Pancreas (tissue), 10 donors: ENCODE measurements around the gene LSR. TPM values are rescaled to one million over a fixed set of nuclear protein-coding genes. Genes with fewer than 3 reads are reported as not detected.
A peak's percentile ranks its signal among the peaks of the same experiment; 100 is the strongest.
"Not testable (repeated sequence)": the region's sequence is repeated elsewhere in the genome, so short reads cannot be mapped to it uniquely, and the experiment has no call there.

Experiments used
- ATAC-seq, 4 donors: fragments of 200-7000 bp; cut with Tn5 transposase; one replicate each; pipeline versions ENCODE4 v1.8.0 to v1.9.1; 2020; ENCODE audit warnings: mild to moderate bottlenecking in 4 of 4, moderate library complexity in 4 of 4
- DNase-seq, 6 donors: peaks; one replicate each; pipeline ENCODE4 v3.0.0-alpha.2; 2020
- FAIRE-seq: peaks from 2 replicates; lab custom pipeline; 2012; peaks lifted over from hg19 to GRCh38; lab: Jason Lieb, UNC
- H3K27ac ChIP-seq, 4 donors: fragments of 200-600 bp; sonication (generic); 1 replicate in 3 of 4; 2 replicates in 1 of 4; pipeline versions ENCODE4 v1.5.0 to v1.8.0; 2020
- H3K27me3 ChIP-seq, 4 donors: fragments of 200-600 bp; one replicate each; pipeline ENCODE4 v1.8.0; 2021
- H3K36me3 ChIP-seq, 3 donors: fragments of 200-600 bp; sonication (generic) in 1 of 3; one replicate each; pipeline versions ENCODE4 v1.5.0 to v1.8.0; 2020 to 2021
- H3K4me1 ChIP-seq, 3 donors: fragments of 200-600 bp; one replicate each; pipeline ENCODE4 v1.8.0; 2021
- H3K4me3 ChIP-seq, 4 donors: fragments of 200-600 bp; sonication (generic) in 2 of 4; one replicate each; pipeline versions ENCODE4 v1.5.0 to v1.8.0; 2020 to 2021
- H3K9me3 ChIP-seq, 4 donors: fragments of 200-600 bp; one replicate each; pipeline ENCODE4 v1.8.0; 2021
- WGBS, 2 donors: extraction: QIAGEN DNeasy Blood & Tissue Kit; methylation state at CpG; one replicate each; pipeline ENCODE4 v1.1.7; 2013; 5-methylcytosine and 5-hydroxymethylcytosine counted together
- intact Hi-C, 3 donors: fragments of 100-400 bp; cut with DNase I; formaldehyde crosslinking; loops; one replicate each; pipeline versions ENCODE4 v1.11.1 to v1.14.2; 2022
- polyA plus RNA-seq, 2 donors: library from polyadenylated mRNA; stranded (reverse); fragments of 200-250 nt; gene quantifications; one replicate each; pipeline ENCODE4 v1.2.3, GENCODE V29; 2013
- total RNA-seq, 6 donors: library from RNA; stranded (reverse); fragmentation: NEBNext Ultra II Directional in 4 of 6; extraction: Animal tissue kit (Norgen Biotek cat#: 25700) in 4 of 6; gene quantifications; one replicate each; pipeline versions ENCODE4 v1.2.1 to v1.2.4, GENCODE V29; 2021 to 2023
- TF ChIP-seq, protein P1 (sequence below), 4 donors: fragments of 200-600 bp; sonication (generic) in 3 of 4; IDR thresholded peaks; one replicate each; pipeline versions ENCODE4 v1.5.0 to v1.8.0; 2021; ENCODE audit warnings: antibody characterized with exemption in 4 of 4
- donor health status: healthy with polysubstance abuse.
- donor health status: DM: no; HTN: no; CAD: no; lungs with moderate emphysema.
- donor health status: DM: no; HTN: no; CAD: no.
- donor health status: control.
- donor health status: control.
- donor health status: Bipolar disorder and iron deficiency.
- donor health status: DM: yes; HTN: yes; CAD: no.
- donor health status: DM: no; HTN: no; CAD: no.
- donor health status: DM: no; HTN: no; CAD: no.
- donor health status: DM: yes; HTN: yes; CAD: no.

The LSR gene
- total and polyA plus RNA-seq, 8 donors: 46.1 to 103 (median 66.9) TPM

DNA sequence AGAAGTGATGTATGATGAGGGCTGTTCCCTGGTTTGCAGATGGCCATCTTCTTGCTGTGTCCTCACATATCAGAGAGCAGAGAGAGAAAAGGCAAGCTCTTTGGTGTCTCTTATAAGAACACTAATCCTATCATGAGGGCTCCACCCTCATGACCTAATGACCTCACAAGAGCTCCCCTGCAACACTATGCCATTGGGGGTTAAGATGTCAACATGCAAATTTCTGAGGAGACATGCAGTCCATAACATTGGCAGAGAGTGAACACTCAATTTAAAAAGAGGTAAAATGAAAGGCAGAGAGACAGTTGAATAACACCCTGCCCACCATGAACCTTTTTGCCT lies 31.2 kb upstream of the LSR start:
- no peak for DNase-seq
- H3K4me1 ChIP-seq: peaks cover 0 to 13% (median 0%) of the 10 kb centered on the region in 3 donors
- no peak for FAIRE-seq
- peak overlapping the region in 1 of 4 donors; percentile 1 for H3K27ac ChIP-seq
- H3K36me3 ChIP-seq: no peaks in the 10 kb centered on the region
- no peak overlapping the region for H3K4me3 ChIP-seq
- no peak for ATAC-seq
- intact Hi-C loops: no loop called here
- no peaks in the 10 kb centered on the region for H3K9me3 ChIP-seq
- TF ChIP-seq, protein P1, sequence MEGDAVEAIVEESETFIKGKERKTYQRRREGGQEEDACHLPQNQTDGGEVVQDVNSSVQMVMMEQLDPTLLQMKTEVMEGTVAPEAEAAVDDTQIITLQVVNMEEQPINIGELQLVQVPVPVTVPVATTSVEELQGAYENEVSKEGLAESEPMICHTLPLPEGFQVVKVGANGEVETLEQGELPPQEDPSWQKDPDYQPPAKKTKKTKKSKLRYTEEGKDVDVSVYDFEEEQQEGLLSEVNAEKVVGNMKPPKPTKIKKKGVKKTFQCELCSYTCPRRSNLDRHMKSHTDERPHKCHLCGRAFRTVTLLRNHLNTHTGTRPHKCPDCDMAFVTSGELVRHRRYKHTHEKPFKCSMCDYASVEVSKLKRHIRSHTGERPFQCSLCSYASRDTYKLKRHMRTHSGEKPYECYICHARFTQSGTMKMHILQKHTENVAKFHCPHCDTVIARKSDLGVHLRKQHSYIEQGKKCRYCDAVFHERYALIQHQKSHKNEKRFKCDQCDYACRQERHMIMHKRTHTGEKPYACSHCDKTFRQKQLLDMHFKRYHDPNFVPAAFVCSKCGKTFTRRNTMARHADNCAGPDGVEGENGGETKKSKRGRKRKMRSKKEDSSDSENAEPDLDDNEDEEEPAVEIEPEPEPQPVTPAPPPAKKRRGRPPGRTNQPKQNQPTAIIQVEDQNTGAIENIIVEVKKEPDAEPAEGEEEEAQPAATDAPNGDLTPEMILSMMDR (IDR thresholded peaks at IDR 0.05): no peak
- no peaks in the 10 kb centered on the region for H3K27me3 ChIP-seq

DNA sequence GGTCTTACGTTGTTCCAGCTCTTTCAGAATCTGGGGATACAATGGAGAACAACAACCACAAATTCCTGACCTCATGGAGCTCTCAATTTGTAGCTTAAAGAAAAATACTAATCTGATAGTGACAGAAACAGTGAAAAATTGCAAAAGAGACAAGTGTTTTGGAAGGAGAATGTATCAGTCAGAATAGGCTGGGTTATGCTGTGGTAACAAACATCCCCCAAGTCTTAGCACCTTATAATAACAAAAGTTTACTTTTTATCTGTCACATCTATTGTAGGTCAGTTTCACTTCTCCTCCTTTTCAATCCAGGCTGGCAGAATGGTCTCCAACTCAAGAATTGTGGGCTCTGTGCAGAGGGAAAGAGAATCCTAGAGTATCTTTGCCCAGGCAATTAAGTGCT lies 29.8 kb upstream of the LSR start:
- Histone ChIP-seq H3K27me3 (no peaks in the 10 kb centered on the region), H3K4me1 (peaks cover 0 to 5% (median 0%) of the 10 kb centered on the region in 3 donors), H3K36me3 (no peaks in the 10 kb centered on the region), H3K27ac (no peak overlapping the region), H3K9me3 (no peaks in the 10 kb centered on the region), H3K4me3 (no peak overlapping the region)
- intact Hi-C loops: no loop called here
- DNase-seq (no peak), FAIRE-seq (no peak), ATAC-seq (no peak)
- 83 to 87% methylated on average over 1 of the region's 1 CpG for WGBS, 2 donors
- TF ChIP-seq, protein P1 (IDR thresholded peaks at IDR 0.05): no peak

DNA sequence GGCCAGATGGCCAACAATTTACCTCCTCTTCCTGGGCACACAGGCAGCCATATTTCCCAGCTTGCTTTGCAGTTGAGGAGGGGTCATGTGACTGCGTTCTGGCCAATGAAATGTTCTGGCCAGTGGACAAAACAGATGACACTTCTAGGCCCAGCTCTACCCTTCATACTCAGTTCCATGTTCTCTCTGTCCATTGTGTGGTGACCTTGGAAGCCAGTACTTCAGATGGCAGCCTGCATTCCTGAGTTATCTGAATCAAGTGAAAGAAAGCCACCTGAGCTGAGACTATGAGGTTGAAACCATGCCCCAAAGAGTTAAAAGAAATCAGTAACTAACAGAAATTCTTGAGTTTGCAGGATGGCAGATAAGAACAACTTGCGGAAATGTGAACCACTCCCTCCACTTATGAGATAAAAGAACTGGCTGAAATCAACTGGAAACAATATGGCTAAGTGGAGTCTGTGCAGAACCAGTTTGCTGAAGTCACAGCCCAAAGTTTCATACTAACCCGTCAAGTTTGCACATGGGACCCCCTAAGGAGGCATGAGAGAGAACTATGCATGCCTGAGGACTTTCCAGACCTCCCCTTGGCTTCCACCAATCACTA lies 28.4 kb upstream of the LSR start:
- ATAC-seq: peak in 1 of 4 donors; percentile 30
- no peak for FAIRE-seq
- no peaks in the 10 kb centered on the region for H3K36me3 ChIP-seq
- TF ChIP-seq, protein P1 (IDR thresholded peaks at IDR 0.05): no peak
- H3K27ac ChIP-seq: no peak overlapping the region
- WGBS, 2 donors: 35 to 36% methylated on average over 3 of the region's 3 CpGs
- H3K4me1 ChIP-seq: no peaks in the 10 kb centered on the region
- H3K27me3 ChIP-seq: no peaks in the 10 kb centered on the region
- intact Hi-C loops: no loop called here
- H3K9me3 ChIP-seq: no peaks in the 10 kb centered on the region
- no peak for DNase-seq
- no peak overlapping the region for H3K4me3 ChIP-seq

DNA sequence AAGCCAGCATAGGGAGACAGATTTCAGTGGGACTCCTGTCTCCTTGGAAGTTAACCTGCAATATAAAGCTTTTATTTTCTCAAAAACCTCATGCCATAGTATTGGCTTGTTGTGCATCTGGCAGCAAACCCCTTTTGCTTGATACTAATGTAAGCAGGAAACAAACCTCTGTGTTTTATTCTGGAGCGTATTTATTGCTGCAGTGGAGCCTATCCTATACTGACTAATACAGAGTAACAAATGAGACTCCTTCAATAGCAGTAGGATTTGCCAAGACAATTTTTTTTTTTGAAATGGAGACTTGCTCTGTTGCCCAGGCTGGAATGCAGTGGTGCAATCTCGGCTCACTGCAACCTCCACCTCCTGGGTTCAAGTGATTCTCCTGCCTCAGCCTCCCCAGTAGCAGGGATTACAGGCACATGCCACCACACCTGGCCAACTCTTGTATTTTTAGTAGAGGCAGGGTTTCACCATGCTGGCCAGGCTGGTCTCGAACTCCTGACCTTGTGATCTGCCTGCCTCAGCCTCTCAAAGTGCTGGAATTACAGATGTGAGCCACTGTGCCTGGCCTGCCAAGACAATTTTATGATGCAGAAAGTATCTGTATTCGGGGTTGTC lies 27.7 kb upstream of the LSR start:
- FAIRE-seq, H3K4me1 ChIP-seq, H3K27ac ChIP-seq, H3K4me3 ChIP-seq, H3K36me3 ChIP-seq, H3K27me3 ChIP-seq, H3K9me3 ChIP-seq, DNase-seq, intact Hi-C loops, ATAC-seq: not testable (repeated sequence)
- WGBS, 2 donors: 90 to 91% methylated on average over 4 of the region's 4 CpGs

DNA sequence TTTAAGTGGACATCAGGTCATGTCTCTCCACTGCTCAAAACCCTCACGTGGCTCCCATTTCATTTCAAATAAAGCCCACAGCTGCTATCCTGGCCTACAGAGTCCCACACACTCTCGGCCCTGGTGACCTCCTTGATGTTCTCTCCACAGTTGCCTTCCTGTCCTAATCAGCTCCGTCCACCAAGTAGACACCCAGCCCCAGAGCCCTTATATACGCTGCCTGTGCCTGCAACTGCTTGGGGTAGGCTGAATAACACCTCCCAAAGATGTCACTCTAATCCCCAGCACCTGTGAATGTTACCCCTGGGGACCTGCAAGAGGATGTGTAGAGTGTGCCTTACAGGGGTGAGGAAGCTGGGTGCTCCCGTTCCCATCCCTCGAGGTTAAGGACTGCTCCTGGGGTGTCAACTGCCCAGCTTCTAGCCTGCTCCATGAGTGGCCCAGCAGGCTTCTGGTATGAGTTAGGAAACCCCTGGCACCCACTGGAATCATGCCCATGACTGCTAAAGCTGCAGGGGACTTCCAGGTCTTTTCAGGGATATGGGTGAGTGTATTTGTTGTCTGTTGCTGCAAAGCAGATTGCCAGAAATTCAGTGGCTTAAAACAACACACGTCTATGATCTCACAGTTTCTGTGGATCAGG lies 26.3 kb upstream of the LSR start:
- H3K27ac ChIP-seq: no peak overlapping the region

More for the DNA sequence above, 26.3 kb upstream of the LSR start:
- TF ChIP-seq, protein P1 (IDR thresholded peaks at IDR 0.05): no peak
- Histone ChIP-seq H3K4me3 (no peak overlapping the region), H3K27me3 (no peaks in the 10 kb centered on the region), H3K4me1 (no peaks in the 10 kb centered on the region), H3K36me3 (no peaks in the 10 kb centered on the region), H3K9me3 (no peaks in the 10 kb centered on the region)
- intact Hi-C loops: no loop called here
- ATAC-seq (no peak), DNase-seq (no peak), FAIRE-seq (no peak)
- 82 to 90% methylated on average over 7 of the region's 7 CpGs for WGBS, 2 donors
